ENCODE measurements around the gene S100A12. TPM values are rescaled to one million over a fixed set of nuclear protein-coding genes. Genes with fewer than 3 reads are reported as not detected.

Gene S100A12
- total RNA-seq, 2 experiments from 2014 or later = not detected

DNA sequence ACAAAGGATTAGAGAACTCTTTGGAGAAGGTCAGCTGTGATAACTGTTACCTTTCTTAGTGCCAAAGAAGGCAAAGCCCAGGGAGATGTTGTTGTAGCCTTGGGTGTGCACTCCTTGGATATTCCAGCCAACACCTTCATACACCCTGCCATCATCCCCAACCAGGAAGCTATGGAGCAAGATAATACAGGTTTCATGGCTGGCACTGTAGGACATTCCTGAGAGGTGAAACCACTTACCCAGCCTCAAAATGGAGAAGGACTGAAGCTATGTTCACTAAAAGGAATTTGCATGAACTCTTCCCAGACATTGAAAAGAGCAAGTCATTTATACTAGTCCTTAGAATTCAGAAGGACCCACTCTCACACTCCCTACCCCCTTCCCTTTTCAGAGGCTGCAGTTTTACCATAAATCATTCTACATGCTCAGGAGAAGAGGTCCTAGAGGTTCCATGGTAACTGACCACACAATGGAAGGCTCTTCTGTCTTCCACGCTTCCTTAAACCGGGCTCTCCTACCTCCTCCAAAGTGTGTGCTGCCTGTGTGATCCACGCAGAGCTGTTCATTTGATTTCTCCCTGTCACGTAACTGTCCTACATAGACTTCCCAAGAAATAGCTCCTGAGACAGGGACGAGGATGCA is 32.3 kb downstream of the S100A12 start:
- ChIA-PET CTCF (interaction anchor here (1.5 kb wide), 1 partner anchor 15 kb away, joined by 3 read pairs; the partner anchor contains the start of gene S100A9), POLR2A (no interaction called here)

GRCh38 chr1:153342178-153342577 is 33.2 kb downstream of the S100A12 start:
- POLR2A ChIA-PET = no interaction called here
- CTCF ChIA-PET = no interaction called here

DNA sequence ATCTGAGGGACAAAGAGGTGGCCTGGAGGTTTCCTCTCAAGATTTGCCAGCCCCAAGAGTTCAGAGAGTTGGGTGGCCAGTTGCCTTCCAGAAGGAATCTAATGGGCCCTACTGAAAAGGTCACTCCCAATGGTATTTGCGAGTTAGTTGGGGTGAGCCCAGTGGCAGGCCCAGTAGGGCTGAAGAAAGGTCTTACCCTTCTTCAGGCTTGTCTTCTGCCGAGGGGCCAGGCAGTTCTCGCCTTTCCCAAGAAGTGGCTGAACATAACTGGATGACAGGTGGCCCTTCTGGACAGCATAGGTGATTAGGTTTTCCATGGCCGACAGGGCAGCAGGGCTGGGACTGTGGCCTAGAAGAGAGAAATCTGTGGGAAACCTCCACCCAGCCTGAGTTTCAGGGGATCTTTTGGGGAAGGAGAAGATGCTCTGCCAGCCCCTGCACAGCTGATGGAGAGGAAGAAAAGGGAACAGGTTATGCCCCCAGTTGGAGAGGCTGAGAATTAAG is 33.9 kb downstream of the S100A12 start:
- ChIA-PET POLR2A (no interaction called here), CTCF (no interaction called here)

GRCh38 chr1:153340356-153340755 is 35.1 kb downstream of the S100A12 start:
- ChIA-PET CTCF (no interaction called here), POLR2A (no interaction called here)

GRCh38 chr1:153339802-153340201 is 35.6 kb downstream of the S100A12 start:
- ChIA-PET POLR2A (no interaction called here), CTCF (no interaction called here)

- POLR2A ChIA-PET = no interaction called here
- CTCF ChIA-PET = no interaction called here
These were observed 37.2 kb downstream of the S100A12 start for GRCh38 chr1:153337980-153338853.

DNA sequence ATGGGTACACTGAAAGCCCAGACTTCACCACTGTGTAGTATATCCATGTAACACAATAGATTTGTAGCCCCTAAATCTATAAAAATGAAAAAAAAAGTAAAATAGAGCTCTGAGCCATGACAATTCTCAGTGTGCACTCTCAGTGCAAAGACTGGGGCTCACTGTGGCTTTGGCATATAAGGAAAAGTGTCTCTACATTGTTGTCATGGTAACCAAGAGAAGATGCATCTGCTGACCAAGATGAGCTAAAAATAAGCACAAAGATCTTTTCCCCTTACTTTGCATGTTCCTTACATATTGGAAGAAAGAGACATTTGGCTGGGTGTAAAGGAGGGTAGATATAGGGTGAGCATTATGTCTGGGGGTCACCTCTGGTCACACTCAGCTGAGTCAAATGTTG is 38.8 kb downstream of the S100A12 start:
- CTCF ChIA-PET = interaction anchor here (1.0 kb wide), 1 partner anchor 16 kb away, joined by 5 read pairs; no protein-coding TSS in a partner anchor
- POLR2A ChIA-PET = no interaction called here

- ChIA-PET CTCF (no interaction called here), POLR2A (no interaction called here)
These were observed 41.5 kb downstream of the S100A12 start for GRCh38 chr1:153333902-153334301.

DNA sequence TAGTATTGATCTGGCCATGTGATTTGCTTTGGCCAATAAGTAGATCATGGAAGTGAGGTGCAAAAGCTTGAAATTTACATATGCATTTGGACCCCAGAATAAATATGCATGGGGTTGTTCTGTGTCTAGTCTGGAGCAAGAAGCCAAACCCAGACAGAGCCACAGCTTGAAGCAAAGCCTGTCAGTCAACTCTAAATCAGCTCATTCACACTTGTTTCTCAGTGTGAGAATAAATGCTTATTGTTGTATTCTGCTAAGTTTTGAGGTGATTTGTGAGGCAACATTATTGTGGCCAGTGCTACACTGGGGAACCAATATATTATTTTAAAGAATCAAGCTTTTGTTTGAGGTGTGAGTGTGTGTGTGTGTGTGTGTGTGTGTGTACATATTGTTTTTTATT is 50.5 kb downstream of the S100A12 start:
- CTCF ChIA-PET = no interaction called here
- POLR2A ChIA-PET = no interaction called here

Other genes with a start within 250 kb of the S100A12 start
- not detected for gene SPRR2G, start 224.7 kb downstream of the S100A12 start, total RNA-seq
- gene LELP1, start 172.2 kb downstream of the S100A12 start, total RNA-seq = not detected
- gene PRR9, start 158.0 kb downstream of the S100A12 start, total RNA-seq = not detected
- not detected for gene LORICRIN, start 115.9 kb downstream of the S100A12 start, total RNA-seq
- gene PGLYRP3, start 62.7 kb downstream of the S100A12 start, total RNA-seq = not detected
- gene PGLYRP4, start 26.8 kb downstream of the S100A12 start, total RNA-seq = not detected
- gene S100A9, start 17.8 kb downstream of the S100A12 start, total RNA-seq = not detected
- not detected for gene S100A8, start 15.5 kb upstream of the S100A12 start, total RNA-seq
- not detected for gene S100A7A, start 40.9 kb upstream of the S100A12 start, total RNA-seq
- not detected for gene S100A7, start 85.0 kb upstream of the S100A12 start, total RNA-seq
- gene S100A6, start 160.4 kb upstream of the S100A12 start, total RNA-seq = 100 to 1,000 TPM; 203 to 213 TPM
- 1 to 10 TPM; 1.1 to 1.2 TPM for gene S100A5, start 165.3 kb upstream of the S100A12 start, total RNA-seq
- 100 to 1,000 TPM; 125 TPM for gene S100A4, start 170.2 kb upstream of the S100A12 start, total RNA-seq
- gene S100A3, start 173.6 kb upstream of the S100A12 start, total RNA-seq = not detected
- gene S100A2, start 190.2 kb upstream of the S100A12 start, total RNA-seq = 1 to 10 TPM; 1.2 to 1.6 TPM
- gene S100A16, start 237.5 kb upstream of the S100A12 start, total RNA-seq = not detected
- not detected for gene S100A14, start 240.7 kb upstream of the S100A12 start, total RNA-seq